HG03457 (cell line): ENCODE measurements around the gene PDGFA.

Source experiments
- ATAC-seq: cut with Tn5 transposase; IDR thresholded peaks from one replicate; pipeline ENCODE4 v1.9.1; 2021; ENCODE audit warnings: moderate number of reproducible peaks; ENCODE audit not compliant: unreplicated experiment

The PDGFA gene

DNA sequence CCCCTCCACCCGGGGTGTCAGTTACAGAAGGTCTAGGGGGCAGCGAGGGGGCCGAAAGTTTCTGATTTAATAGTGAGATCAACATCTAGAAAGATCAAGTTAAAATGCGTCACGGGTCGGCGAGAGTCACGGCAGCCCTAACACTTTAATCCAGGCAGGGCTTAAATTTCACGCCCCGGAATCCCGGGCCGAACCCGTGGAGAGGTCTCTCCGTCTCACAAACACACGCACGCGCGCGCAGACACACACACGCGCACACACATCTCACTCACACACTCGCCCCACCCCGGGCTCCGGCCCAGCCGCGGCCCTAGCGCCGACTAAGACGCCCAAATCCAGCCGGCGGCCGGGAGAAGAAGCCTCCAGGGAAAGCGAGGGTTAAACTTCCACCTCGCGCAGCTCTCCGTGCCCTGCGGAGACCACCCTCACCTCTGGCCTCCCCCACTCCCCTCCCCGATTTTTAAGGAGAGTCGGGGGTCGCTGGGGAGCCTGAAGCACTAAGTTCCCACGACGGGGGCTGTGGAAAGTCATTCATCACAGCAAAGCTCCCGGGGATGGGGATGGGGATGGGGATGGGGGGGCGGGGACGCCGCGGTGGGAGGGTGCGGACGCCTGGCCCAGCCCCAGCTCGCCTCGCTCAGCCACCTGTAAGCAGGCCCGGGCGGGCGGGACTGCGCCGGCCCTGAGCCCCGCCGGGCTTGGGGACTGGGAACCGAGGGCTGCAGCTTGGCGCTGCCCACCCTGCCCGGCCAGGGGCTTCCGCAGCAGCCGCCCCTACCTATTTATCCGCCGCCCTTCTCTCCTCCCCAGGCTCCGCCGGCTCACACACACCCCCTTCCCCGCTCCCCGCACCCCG, 1.6 kb downstream of the PDGFA start:
- no peak for ATAC-seq

- ATAC-seq: no peak
These were observed 2.8 kb downstream of the PDGFA start for GRCh38 chr7:516606-517456.

DNA sequence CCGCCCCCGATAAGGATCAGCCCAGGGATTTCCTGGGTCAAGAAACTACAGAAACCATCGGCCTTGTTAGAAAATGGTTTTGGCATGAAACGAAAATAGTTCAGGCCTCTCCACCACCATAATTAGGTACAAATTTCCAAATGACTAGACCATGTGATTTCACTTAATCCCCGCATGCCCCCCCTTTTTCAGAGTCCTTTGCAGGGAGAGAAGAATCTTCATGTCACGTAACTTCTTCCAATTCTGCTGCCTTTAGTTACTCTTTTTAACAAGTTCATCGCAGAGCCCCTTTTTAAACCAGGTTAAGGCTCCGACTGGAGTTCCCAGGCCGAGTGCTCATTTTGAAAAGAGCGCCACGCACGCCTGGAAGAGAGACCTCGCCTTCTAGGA, 3.4 kb downstream of the PDGFA start:
- no peak for ATAC-seq

DNA sequence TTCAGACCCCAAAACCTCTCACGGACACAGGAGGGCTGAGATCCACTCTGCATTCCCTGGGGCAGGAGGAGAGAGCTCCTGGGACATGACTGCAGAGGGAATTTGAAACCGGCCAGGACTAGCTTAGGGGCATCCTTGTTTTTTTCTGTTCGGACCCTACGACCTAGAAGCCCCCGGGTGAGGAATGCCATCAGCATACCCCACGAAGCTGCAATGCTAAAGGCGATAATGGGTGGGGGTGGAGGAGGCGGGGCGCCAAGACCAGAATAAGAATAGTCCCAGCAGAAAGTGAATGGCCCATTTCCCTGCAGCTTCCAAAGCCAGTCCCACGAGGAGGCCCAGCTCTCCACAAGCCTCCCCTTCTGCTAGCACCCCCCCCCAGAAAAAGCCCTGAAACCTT, 4.0 kb downstream of the PDGFA start:
- no peak for ATAC-seq

- no peak for ATAC-seq
These were observed 4.7 kb downstream of the PDGFA start for GRCh38 chr7:514651-515598.

DNA sequence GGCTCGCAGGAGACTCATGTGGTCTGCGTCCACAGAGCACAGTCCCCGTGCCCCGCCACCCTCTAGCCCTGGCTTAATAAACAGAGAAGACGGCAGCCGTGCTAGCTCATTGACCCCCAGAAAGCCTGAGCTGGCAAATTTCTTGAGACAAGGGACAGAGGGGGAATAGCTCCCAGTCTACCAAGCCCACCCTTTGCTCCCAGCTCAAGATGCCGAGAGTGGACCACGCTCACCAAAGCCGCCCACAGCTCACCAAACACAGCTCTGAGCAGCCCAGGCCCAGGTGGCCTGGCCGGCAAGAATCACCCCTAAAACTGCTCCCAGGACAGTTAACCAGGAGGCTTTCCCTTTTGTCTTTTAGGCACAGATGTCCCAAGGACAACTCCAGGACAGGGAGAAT, 5.4 kb downstream of the PDGFA start:
- no peak for ATAC-seq

- ATAC-seq: no peak
These were observed 6.0 kb downstream of the PDGFA start for GRCh38 chr7:513521-514166.

DNA sequence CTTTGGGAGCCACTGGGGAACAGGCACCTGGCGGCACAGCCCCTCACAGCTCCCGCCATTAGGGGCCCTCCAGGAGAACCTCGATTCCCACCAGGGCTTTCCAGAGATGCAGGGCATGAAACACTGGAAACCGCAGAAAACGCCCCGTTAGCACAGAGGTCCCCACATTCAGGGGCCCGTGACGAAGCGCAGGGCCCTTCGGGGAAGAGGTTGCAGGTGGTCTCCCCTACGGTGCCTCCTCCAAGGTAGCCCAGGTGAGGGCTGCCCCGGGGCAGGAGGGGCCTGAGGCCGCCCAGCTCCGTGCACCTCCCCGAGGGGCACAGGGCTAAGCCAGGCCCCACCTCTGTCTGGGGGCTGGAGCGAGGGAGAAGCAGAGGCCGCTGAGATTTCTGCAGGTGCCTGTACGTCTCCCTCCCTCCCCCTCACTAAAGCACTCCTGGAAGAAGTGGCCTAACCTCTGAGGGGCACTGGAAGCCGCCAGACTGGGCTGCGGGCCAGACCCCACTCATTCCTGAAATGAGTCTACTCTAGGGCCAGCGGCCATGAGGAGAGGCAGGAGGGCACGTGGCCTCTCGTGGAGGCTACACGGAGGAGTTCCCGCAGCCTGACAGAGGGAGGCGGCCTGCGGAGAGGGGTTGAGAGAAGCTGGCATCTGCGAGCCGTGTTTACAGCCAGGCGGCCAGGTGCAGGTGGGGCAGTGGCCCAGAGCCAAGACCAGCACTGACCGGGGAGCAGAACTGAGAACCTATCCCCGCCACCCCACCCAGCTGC, 6.9 kb downstream of the PDGFA start:
- no peak for ATAC-seq

GRCh38 chr7:512146-512510, 7.5 kb downstream of the PDGFA start:
- ATAC-seq: no peak

- no peak for ATAC-seq
These were observed 8.0 kb downstream of the PDGFA start for GRCh38 chr7:511476-512145.

GRCh38 chr7:510782-511281, 8.8 kb downstream of the PDGFA start:
- ATAC-seq: no peak

GRCh38 chr7:510131-510481, 9.5 kb downstream of the PDGFA start:
- ATAC-seq: no peak

DNA sequence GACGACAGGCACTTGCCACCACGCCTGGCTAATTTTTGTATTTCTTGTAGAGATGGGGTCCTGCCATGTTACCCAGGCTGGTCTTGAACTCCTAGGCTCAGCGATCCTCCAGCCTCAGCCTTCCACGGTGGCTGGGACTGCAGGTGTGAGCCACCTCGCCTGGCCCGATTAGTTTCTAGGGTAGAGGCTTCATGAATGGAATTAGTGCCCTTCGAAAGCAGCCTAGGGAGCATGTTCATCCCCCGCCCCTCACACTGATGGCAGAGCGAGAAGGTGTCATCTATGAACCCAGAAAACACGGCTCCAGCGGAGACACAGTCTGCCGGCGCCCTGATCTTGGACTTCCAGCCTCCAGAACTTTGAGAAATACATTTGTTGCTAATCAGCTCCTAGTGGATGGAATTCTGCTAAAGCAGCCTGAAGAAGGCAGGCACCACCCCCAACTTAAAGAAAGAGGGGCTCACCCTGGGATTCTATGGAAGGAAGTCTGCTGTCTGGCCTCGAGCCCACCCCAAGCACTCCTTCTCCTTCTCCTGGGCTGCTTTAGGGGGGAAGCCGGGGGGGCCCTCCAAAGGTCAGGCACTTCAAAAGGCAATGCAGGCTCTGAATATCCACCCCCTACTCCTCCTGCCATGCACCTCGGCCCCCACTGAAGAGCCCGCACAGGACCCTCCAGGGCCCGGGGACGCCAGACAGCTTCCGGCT, 10.1 kb downstream of the PDGFA start:
- ATAC-seq: no peak

DNA sequence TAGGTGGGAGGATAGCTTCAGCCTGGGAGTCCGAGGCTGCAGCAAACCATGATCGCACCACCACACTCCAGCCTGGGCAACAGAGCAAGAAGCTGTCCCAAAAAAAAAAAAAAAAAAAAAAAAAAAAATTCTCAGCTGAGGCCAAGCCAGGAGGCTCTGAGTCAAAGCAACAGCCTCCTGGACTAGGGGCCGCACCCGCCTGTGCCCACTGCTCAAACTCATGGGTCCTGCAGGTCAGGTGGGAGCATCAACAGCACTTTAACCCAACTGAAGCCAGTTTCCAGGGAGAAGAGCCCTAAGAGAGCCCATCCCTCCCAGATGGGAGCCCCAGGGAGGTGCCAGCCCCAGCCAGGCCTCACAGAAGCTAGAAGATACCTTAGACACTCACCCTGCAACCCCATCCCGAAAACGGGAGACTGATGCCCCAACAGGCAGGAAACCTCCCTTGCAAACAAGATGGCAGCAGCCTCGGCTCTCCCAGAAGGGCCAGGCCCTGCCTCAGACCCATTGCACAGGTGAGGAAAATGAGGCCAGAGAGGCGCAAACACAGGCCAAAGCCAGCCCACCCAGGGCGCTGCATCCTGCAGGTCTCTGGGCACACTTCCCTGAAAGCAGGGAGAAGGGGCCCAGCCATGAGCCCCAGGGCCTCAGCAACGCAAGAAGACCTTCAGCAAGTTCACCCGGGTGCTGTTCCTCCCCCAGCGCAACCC, 11.0 kb downstream of the PDGFA start:
- no peak for ATAC-seq

DNA sequence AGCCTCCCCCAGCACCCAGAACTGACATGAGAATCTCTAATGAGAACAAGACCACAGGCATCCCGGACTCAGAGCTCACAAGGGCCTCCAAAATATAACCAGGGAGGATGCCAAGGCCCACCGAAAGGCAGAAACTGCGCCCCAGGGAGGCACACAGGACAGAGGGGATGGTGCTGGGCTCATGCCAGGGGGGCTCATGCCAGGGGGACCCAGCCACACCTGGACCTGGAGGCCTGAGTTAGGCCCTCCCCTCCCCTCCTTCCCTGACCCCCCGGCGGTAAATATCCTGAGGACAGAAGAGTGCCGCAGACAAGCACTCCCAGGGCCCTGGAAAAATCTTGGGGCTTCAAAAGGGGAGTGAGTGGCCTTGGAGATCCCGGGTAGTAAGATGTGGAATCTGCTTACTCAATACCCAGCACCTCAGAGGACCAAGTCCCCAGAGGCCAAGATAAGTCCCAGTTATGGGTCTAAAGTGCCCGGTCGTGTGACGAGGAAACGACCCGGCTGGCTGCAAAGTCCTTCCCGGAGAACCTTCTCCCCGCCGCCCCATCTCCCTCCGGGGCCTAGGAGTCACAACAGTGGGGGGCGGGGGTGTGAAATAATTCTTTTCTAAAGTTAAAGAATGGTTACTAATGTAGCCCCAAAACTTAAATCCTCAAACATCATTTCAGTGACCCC, 11.9 kb downstream of the PDGFA start:
- no peak for ATAC-seq

GRCh38 chr7:506921-507622, 12.6 kb downstream of the PDGFA start:
- no peak for ATAC-seq

DNA sequence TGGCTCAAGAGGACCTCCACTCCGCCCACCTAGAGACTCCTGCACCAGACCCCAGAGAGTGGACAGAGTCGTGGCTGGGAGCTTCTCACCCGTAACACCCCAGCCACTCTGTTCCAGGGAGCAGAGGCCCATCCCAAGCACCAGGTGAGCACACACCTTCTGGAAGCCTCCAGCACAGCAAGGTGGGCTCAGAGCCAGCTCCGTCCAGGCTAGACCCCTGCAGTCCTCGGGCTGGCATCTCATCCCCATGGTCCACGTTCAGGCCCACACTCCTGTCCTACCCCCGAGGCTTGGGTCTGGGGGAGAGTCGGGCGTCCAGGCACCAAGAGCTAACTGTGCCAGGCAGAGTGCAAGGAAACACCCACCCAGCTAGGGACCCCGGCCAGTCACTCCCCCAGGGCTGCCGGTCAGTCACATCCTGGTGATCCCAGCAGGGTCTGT, 13.2 kb downstream of the PDGFA start:
- ATAC-seq: no peak
